Trophoblast cell (in vitro differentiated cells and primary cell): ENCODE data around the gene GRID1.

Experiments used
- DNase-seq, 2 donors: peaks; one replicate each; pipeline ENCODE4 v3.0.0-alpha.2; 2016
- H2AFZ ChIP-seq: 2 replicates; pipeline ENCODE4 v1.6.1; 2013; ENCODE audit warnings: low read length, moderate library complexity, mild to moderate bottlenecking; ENCODE audit not compliant: insufficient read depth, poor library complexity
- H2AK5ac ChIP-seq: 2 replicates; pipeline ENCODE4 v1.6.1; 2013; ENCODE audit warnings: mild to moderate bottlenecking, low read length
- H2BK120ac ChIP-seq: 2 replicates; pipeline ENCODE4 v1.6.1; 2013; ENCODE audit warnings: low read length, mild to moderate bottlenecking, moderate library complexity; ENCODE audit not compliant: insufficient read depth, poor library complexity
- H2BK12ac ChIP-seq: 2 replicates; pipeline ENCODE4 v1.6.1; 2013; ENCODE audit warnings: mild to moderate bottlenecking, low read length, moderate library complexity
- H2BK5ac ChIP-seq: 2 replicates; pipeline ENCODE4 v1.6.1; 2013; ENCODE audit warnings: low read length, low read depth, moderate library complexity, mild to moderate bottlenecking; ENCODE audit not compliant: poor library complexity
- H3K14ac ChIP-seq: 2 replicates; pipeline ENCODE4 v1.6.1; 2013; ENCODE audit warnings: mild to moderate bottlenecking, low read length
- H3K18ac ChIP-seq: 2 replicates; pipeline ENCODE4 v1.6.1; 2013; ENCODE audit warnings: mild to moderate bottlenecking, low read length
- H3K23ac ChIP-seq: 2 replicates; pipeline ENCODE4 v1.6.1; 2013; ENCODE audit warnings: low read length
- H3K27ac ChIP-seq: 2 replicates; pipeline ENCODE4 v1.5.1; 2013; ENCODE audit warnings: low read depth, mild to moderate bottlenecking, inconsistent platforms, low read length, moderate library complexity
- H3K27me3 ChIP-seq: 2 replicates; pipeline ENCODE4 v1.6.1; 2013; ENCODE audit warnings: inconsistent platforms, mild to moderate bottlenecking, low read length, moderate library complexity; ENCODE audit not compliant: insufficient read depth
- H3K36me3 ChIP-seq, 2 experiments: 1 replicate in 1 of 2; 2 replicates in 1 of 2; pipeline ENCODE4 v1.6.1; 2013; ENCODE audit warnings: low read length in 2 of 2, mild to moderate bottlenecking in 2 of 2, moderate library complexity in 1 of 2; ENCODE audit not compliant: insufficient read depth in 2 of 2, control insufficient read depth in 1 of 2
- H3K4ac ChIP-seq: 2 replicates; pipeline ENCODE4 v1.6.1; 2013; ENCODE audit warnings: low read depth, mild to moderate bottlenecking, low read length, moderate library complexity
- H3K4me1 ChIP-seq, 2 experiments: 1 replicate in 1 of 2; 2 replicates in 1 of 2; pipeline ENCODE4 v1.6.1; 2013; ENCODE audit warnings: low read length in 2 of 2, mild to moderate bottlenecking in 2 of 2, moderate library complexity in 1 of 2; ENCODE audit not compliant: insufficient read depth in 2 of 2, control insufficient read depth in 1 of 2
- H3K4me2 ChIP-seq: 2 replicates; pipeline ENCODE4 v1.6.1; 2013; ENCODE audit warnings: inconsistent platforms, mild to moderate bottlenecking, low read length, moderate library complexity
- H3K4me3 ChIP-seq: 2 replicates; pipeline ENCODE4 v1.5.1; 2013; ENCODE audit warnings: mild to moderate bottlenecking, low read depth, low read length, inconsistent platforms
- H3K79me1 ChIP-seq: one replicate; pipeline ENCODE4 v1.6.1; 2013; ENCODE audit warnings: low read length
- H3K79me2 ChIP-seq: 2 replicates; pipeline ENCODE4 v1.6.1; 2013; ENCODE audit warnings: low read length, mild to moderate bottlenecking; ENCODE audit not compliant: control insufficient read depth, insufficient read depth, poor library complexity
- H3K9ac ChIP-seq: 2 replicates; pipeline ENCODE4 v1.6.1; 2013; ENCODE audit warnings: mild to moderate bottlenecking, low read length
- H3K9me3 ChIP-seq: 2 replicates; pipeline ENCODE4 v1.6.1; 2013; ENCODE audit warnings: low read depth, mild to moderate bottlenecking, control low read depth, inconsistent platforms, low read length; ENCODE audit not compliant: insufficient read depth
- H4K12ac ChIP-seq: 2 replicates; pipeline ENCODE4 v1.6.1; 2013; ENCODE audit warnings: low read depth, mild to moderate bottlenecking, low read length, moderate library complexity
- H4K8ac ChIP-seq: 2 replicates; pipeline ENCODE4 v1.6.1; 2013; ENCODE audit warnings: low read depth, mild to moderate bottlenecking, low read length, moderate library complexity
- H4K91ac ChIP-seq: one replicate; pipeline ENCODE4 v1.6.1; 2013; ENCODE audit warnings: low read depth, mild to moderate bottlenecking, low read length, moderate library complexity
- WGBS: extraction: QIAGEN DNeasy Blood & Tissue Kit; methylation state at CpG from one replicate; pipeline ENCODE4 v1.1.7; 2013; ENCODE audit warnings: missing lambda C conversion rate; ENCODE audit not compliant: insufficient read length, insufficient coverage; ENCODE audit errors: extremely low coverage; 5-methylcytosine and 5-hydroxymethylcytosine counted together

The GRID1 gene

DNA sequence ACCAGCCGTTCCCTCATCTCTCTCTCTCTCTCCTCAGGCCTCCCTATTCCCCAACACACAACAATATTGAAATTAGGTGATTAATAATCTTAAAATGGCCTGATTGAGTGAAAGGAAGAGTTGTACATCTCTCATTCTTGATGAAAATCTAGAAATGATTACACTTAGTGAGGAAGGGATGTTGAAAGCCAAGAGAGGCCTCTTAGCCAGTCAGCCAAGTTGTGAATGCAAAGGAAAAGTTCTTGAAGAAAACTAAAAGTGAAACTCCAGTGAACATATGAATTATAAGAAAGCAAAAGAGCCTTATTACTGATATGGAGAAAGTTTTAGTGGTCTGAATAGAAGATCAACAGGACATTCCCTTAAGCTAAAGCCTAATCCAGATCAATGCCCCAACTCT, 695.1 kb downstream of the GRID1 start:
- Histone ChIP-seq H3K79me2 (no peaks in the 10 kb centered on the region), H3K14ac (no peak overlapping the region), H2BK5ac (no peak overlapping the region), H3K9ac (no peak overlapping the region), H3K79me1 (no peaks in the 10 kb centered on the region), H2BK120ac (no peak overlapping the region), H2AK5ac (no peak overlapping the region), H3K27me3 (no peaks in the 10 kb centered on the region), H4K12ac (no peak overlapping the region), H3K27ac (no peak overlapping the region), H3K4me1 (no peaks in the 10 kb centered on the region), H3K4ac (no peak overlapping the region), H3K18ac (no peak overlapping the region), H2AFZ (no peak overlapping the region), H3K4me2 (no peak overlapping the region), H4K8ac (no peak overlapping the region), H3K23ac (no peak overlapping the region), H3K36me3 (no peaks in the 10 kb centered on the region), H2BK12ac (no peak overlapping the region), H3K4me3 (no peak overlapping the region), H3K9me3 (no peaks in the 10 kb centered on the region), H4K91ac (no peak overlapping the region)
- no CpG with 5 or more reads among the region's 1 CpG for WGBS
- no peak for DNase-seq

DNA sequence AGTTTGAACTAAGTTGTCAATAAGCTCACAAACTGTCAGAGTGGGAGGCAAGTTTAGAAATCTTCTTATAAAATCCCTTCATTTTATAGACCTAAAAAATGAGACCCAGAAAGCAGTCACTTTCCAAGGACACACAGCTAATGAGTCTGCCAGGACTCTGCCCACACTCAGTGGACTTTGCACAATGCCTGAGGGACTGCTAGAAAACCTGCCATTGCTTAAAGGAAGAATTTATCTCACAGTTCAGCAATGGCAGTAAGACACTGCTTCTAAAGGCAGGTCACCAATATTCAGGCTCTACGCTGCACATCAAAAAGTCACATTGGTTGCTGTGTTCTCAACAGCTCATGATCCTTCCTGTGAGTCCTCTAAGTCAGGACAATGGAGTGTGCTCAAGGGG, 698.1 kb downstream of the GRID1 start:
- Histone ChIP-seq H3K18ac (no peak overlapping the region), H3K4me2 (no peak overlapping the region), H2AFZ (no peak overlapping the region), H4K91ac (no peak overlapping the region), H3K4me1 (no peaks in the 10 kb centered on the region), H3K9me3 (no peaks in the 10 kb centered on the region), H2AK5ac (no peak overlapping the region), H3K36me3 (no peaks in the 10 kb centered on the region), H3K4me3 (no peak overlapping the region), H3K79me1 (no peaks in the 10 kb centered on the region), H2BK12ac (no peak overlapping the region), H4K8ac (no peak overlapping the region), H3K27me3 (no peaks in the 10 kb centered on the region), H3K27ac (no peak overlapping the region), H3K79me2 (no peaks in the 10 kb centered on the region), H3K23ac (no peak overlapping the region), H2BK120ac (no peak overlapping the region), H3K9ac (no peak overlapping the region), H2BK5ac (no peak overlapping the region), H3K4ac (no peak overlapping the region), H4K12ac (no peak overlapping the region), H3K14ac (no peak overlapping the region)
- DNase-seq, result no peak
- WGBS, result no CpG with 5 or more reads among the region's 1 CpG

DNA sequence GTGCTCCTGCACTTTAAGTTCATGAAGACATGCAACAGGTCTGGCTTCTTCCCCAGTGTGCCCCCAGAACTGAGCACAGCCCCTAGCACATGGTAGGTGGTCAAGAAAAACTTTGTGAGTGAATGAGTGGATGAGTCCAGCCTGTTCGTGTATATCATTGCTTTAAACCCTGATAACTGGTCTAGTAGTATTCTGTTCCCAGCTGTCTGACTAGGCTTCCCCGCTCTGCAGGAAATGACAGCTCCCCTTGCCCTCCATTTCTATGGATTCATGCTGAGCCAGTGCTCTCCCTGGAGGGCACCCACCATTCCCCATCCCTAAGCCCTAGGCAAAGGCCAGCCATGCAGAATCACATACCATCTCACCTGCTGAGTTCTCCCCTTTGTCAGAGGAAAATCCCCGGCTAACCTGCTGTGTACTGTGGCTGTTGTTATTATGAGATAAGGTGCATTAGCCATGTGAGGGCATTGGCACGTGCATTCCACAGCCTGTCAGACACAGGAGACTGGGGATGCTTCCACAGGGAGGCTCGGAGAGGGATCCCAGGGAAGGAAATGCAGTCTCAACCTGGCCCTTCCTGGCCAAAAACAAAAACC, 698.9 kb downstream of the GRID1 start:
- Histone ChIP-seq H3K23ac (no peak overlapping the region), H2BK12ac (no peak overlapping the region), H3K27me3 (no peaks in the 10 kb centered on the region), H3K79me1 (no peaks in the 10 kb centered on the region), H3K4me1 (no peaks in the 10 kb centered on the region), H2AFZ (no peak overlapping the region), H3K4me3 (no peak overlapping the region), H3K9ac (no peak overlapping the region), H3K4me2 (no peak overlapping the region), H3K36me3 (no peaks in the 10 kb centered on the region), H3K9me3 (no peaks in the 10 kb centered on the region), H2BK5ac (no peak overlapping the region), H3K14ac (no peak overlapping the region), H2BK120ac (no peak overlapping the region), H3K18ac (no peak overlapping the region), H3K4ac (no peak overlapping the region), H3K27ac (no peak overlapping the region), H2AK5ac (no peak overlapping the region), H3K79me2 (no peaks in the 10 kb centered on the region), H4K12ac (no peak overlapping the region), H4K91ac (no peak overlapping the region), H4K8ac (no peak overlapping the region)
- no peak for DNase-seq
- WGBS, result no CpG with 5 or more reads among the region's 5 CpGs

DNA sequence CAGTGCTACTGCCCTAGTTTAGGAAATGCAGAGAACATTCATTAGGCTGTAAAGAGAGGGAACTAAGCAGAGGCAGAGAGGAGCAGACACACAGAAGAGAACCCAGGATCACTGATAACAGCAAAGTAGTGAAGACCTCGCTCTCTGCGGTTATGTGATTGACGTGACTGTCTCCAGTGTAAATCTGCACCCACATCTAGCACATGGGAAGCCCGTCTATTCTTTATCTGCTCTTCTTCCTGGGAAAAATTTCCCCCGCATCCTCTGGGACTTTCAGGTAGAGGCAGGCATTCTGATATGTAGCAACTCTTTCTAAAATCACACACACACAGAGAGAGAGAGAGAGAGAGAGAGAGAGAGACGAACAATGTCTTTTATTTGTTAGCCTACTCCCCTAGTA, 699.6 kb downstream of the GRID1 start:
- Histone ChIP-seq H3K4me1 (no peaks in the 10 kb centered on the region), H2BK12ac (no peak overlapping the region), H3K23ac (no peak overlapping the region), H3K9me3 (no peaks in the 10 kb centered on the region), H3K36me3 (no peaks in the 10 kb centered on the region), H3K14ac (no peak overlapping the region), H4K12ac (no peak overlapping the region), H2BK5ac (no peak overlapping the region), H3K79me1 (no peaks in the 10 kb centered on the region), H2AFZ (no peak overlapping the region), H4K8ac (no peak overlapping the region), H3K4me2 (no peak overlapping the region), H3K9ac (no peak overlapping the region), H3K79me2 (no peaks in the 10 kb centered on the region), H3K18ac (no peak overlapping the region), H3K27me3 (no peaks in the 10 kb centered on the region), H3K4ac (no peak overlapping the region), H3K4me3 (no peak overlapping the region), H2AK5ac (no peak overlapping the region), H4K91ac (no peak overlapping the region), H2BK120ac (no peak overlapping the region), H3K27ac (no peak overlapping the region)
- WGBS, result no CpG with 5 or more reads among the region's 6 CpGs
- no peak for DNase-seq
